Psoas muscle (tissue), 8 donors: ENCODE data around the gene ZNF414. TPM values are rescaled to one million over a fixed set of nuclear protein-coding genes. Genes with fewer than 3 reads are reported as not detected.
A peak's percentile ranks its signal among the peaks of the same experiment; 100 is the strongest.

Experiments used
- ATAC-seq, 4 donors: fragments of 200-7000 bp; cut with Tn5 transposase; one replicate each; pipeline ENCODE4 v1.9.1; 2020; ENCODE audit warnings: moderate library complexity in 3 of 4, mild to moderate bottlenecking in 2 of 4
- DNase-seq, 2 donors: peaks; one replicate each; pipeline ENCODE4 v3.0.0-alpha.2; 2020
- H3K27ac ChIP-seq: fragments of 200-600 bp; one replicate; pipeline ENCODE4 v1.8.0; 2022
- H3K27me3 ChIP-seq, 3 donors: fragments of 200-600 bp in 1 of 3; one replicate each; pipeline versions ENCODE4 v1.6.1 to v1.8.0; 2013 to 2022; ENCODE audit warnings: low read length in 2 of 3, mild to moderate bottlenecking in 2 of 3, moderate library complexity in 1 of 3; ENCODE audit not compliant: insufficient read depth in 3 of 3
- H3K36me3 ChIP-seq, 2 donors: fragments of 200-600 bp in 1 of 2; one replicate each; pipeline versions ENCODE4 v1.6.1 to v1.8.0; 2013 to 2022; ENCODE audit warnings: low read depth in 1 of 2, mild to moderate bottlenecking in 1 of 2, moderate library complexity in 1 of 2; ENCODE audit not compliant: insufficient read depth in 1 of 2
- H3K4me1 ChIP-seq: fragments of 200-600 bp; one replicate; pipeline ENCODE4 v1.8.0; 2022
- H3K4me3 ChIP-seq: fragments of 200-600 bp; one replicate; pipeline ENCODE4 v1.8.0; 2022; ENCODE audit warnings: mild to moderate bottlenecking
- H3K9me3 ChIP-seq: fragments of 200-600 bp; one replicate; pipeline ENCODE4 v1.8.0; 2022
- WGBS, 3 donors: extraction: QIAGEN DNeasy Blood & Tissue Kit; methylation state at CpG; one replicate each; pipeline versions ENCODE4 v1.1.6 to v1.1.7; 2013; 5-methylcytosine and 5-hydroxymethylcytosine counted together
- intact Hi-C, 2 donors: fragments of 100-400 bp; cut with DNase I; formaldehyde crosslinking; loops; one replicate each; pipeline versions ENCODE4 v1.11.0 to v1.14.2; 2022
- polyA plus RNA-seq, 3 donors: library from polyadenylated mRNA; stranded (reverse); fragments of 200-250 nt; gene quantifications; one replicate each; pipeline ENCODE4 v1.2.3, GENCODE V29; 2013
- total RNA-seq, 4 donors: library from RNA; stranded (reverse); fragmentation: NEBNext Ultra II Directional in 2 of 4; extraction: Animal tissue kit (Norgen Biotek cat#: 25700) in 2 of 4; gene quantifications; one replicate each; pipeline versions ENCODE4 v1.2.1 to v1.2.4, GENCODE V29; 2021 to 2023
- TF ChIP-seq, protein P1 (sequence below): fragments of 200-600 bp; IDR thresholded peaks from one replicate; pipeline ENCODE4 v1.8.0; 2022; ENCODE audit warnings: antibody characterized with exemption
- donor health status: healthy with polysubstance abuse.
- donor health status: DM: no; HTN: no; CAD: no; lungs with moderate emphysema.
- donor health status: Bipolar disorder and iron deficiency.
- donor health status: healthy.
- donor health status: DM: yes; HTN: yes; CAD: no.
- donor health status: DM: no; HTN: no; CAD: no.
- donor health status: DM: no; HTN: no; CAD: no.
- donor health status: DM: yes; HTN: yes; CAD: no.

ZNF414 gene
- total and polyA plus RNA-seq, 7 donors: 10.4 to 21.6 (median 17.8) TPM

DNA sequence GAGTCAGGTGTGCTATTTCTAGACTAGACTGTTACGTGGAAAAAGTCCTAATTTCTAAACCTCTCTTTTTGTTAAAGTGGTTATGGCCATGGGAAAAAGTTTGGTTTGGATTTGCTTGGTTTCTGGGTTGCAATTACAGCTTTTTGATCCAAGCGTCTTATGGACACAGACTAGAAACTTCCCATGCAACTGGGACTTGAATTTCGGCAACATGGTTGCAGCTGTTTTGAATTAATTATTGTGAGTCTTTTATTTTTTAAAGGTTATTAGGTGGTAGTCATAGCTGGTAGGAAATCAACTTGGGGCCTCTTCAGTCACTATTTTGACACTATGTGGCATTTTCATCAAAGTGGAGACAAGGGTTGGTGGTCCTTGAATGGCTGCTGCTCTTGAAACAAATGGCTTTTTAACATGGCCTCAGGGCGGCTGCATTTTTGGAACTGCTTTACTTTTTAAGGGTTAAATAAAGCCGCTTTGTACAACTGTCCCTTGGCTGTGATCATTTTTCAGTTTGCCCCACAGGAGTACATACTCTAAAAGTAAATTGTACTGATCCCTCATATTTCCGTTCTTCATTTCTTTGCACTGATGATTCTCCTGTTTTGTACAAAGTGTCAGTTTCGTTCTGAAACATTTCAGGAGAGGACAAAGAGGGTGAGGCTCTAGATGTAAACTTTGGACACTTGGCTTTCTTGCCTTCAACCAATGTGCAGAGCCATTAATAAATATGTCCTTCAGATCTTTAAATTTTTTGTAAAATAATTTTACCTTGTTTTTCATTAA, 53.3 kb downstream of the ZNF414 start:
- intact Hi-C loops: loop anchor here in 1 of 2 donors (5.0 kb wide), 1 partner anchor 103 kb away; no protein-coding TSS in a partner anchor
- H3K27ac ChIP-seq: peak overlapping the region; percentile 58

More for the DNA sequence above, 53.3 kb downstream of the ZNF414 start:
- WGBS, 3 donors: 21 to 52% (median 24%) methylated on average over 7 of the region's 7 CpGs
- H3K9me3 ChIP-seq: no peaks in the 10 kb centered on the region
- no peak for DNase-seq
- H3K36me3 ChIP-seq: peaks cover 12 to 37% of the 10 kb centered on the region in 2 donors
- H3K4me3 ChIP-seq: peak overlapping the region; percentile 32
- TF ChIP-seq, protein P1, sequence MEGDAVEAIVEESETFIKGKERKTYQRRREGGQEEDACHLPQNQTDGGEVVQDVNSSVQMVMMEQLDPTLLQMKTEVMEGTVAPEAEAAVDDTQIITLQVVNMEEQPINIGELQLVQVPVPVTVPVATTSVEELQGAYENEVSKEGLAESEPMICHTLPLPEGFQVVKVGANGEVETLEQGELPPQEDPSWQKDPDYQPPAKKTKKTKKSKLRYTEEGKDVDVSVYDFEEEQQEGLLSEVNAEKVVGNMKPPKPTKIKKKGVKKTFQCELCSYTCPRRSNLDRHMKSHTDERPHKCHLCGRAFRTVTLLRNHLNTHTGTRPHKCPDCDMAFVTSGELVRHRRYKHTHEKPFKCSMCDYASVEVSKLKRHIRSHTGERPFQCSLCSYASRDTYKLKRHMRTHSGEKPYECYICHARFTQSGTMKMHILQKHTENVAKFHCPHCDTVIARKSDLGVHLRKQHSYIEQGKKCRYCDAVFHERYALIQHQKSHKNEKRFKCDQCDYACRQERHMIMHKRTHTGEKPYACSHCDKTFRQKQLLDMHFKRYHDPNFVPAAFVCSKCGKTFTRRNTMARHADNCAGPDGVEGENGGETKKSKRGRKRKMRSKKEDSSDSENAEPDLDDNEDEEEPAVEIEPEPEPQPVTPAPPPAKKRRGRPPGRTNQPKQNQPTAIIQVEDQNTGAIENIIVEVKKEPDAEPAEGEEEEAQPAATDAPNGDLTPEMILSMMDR: no peak
- H3K4me1 ChIP-seq: peaks cover 81% of the 10 kb centered on the region
- ATAC-seq: no peak
- no peaks in the 10 kb centered on the region for H3K27me3 ChIP-seq

Other genes starting within 250 kb of the ZNF414 start
- gene CD320, start 205.8 kb downstream of the ZNF414 start, total RNA-seq: 10 to 100 TPM; 17.4 to 25.4 (median 22.4) TPM
- 10 to 100 TPM; 44.8 to 67.2 (median 47.6) TPM for gene CD320, start 205.8 kb downstream of the ZNF414 start, polyA plus RNA-seq
- 100 to 1,000 TPM in 3 of 4 donors, 10 to 100 TPM in 1; 76.8 to 150 (median 109) TPM for gene NDUFA7, start 192.8 kb downstream of the ZNF414 start, total RNA-seq
- 100 to 1,000 TPM; 211 to 271 (median 243) TPM for gene NDUFA7, start 192.8 kb downstream of the ZNF414 start, polyA plus RNA-seq
- 1,000 to 10,000 TPM in 2 of 4 donors, 100 to 1,000 TPM in 2; 947 to 1,442 (median 1,003) TPM for gene RPS28, start 192.7 kb downstream of the ZNF414 start, total RNA-seq
- gene RPS28, start 192.7 kb downstream of the ZNF414 start, polyA plus RNA-seq: 100 to 1,000 TPM; 431 to 717 (median 657) TPM
- 10 to 100 TPM in 2 of 4 donors, 1 to 10 TPM in 2; 7.1 to 14.2 (median 9.7) TPM for gene KANK3, start 170.9 kb downstream of the ZNF414 start, total RNA-seq
- 1 to 10 TPM; 5.1 to 9.4 (median 7.7) TPM for gene KANK3, start 170.9 kb downstream of the ZNF414 start, polyA plus RNA-seq
- 100 to 1,000 TPM in 1 of 4 donors, 10 to 100 TPM in 3; 10.7 to 118 (median 44.7) TPM for gene ANGPTL4, start 150.0 kb downstream of the ZNF414 start, total RNA-seq
- 100 to 1,000 TPM in 1 of 3 donors, 10 to 100 TPM in 2; 17.2 to 235 (median 19.1) TPM for gene ANGPTL4, start 150.0 kb downstream of the ZNF414 start, polyA plus RNA-seq
- gene RAB11B, start 123.8 kb downstream of the ZNF414 start, total RNA-seq: 100 to 1,000 TPM in 1 of 4 donors, 10 to 100 TPM in 3; 77.1 to 130 (median 82.2) TPM
- gene RAB11B, start 123.8 kb downstream of the ZNF414 start, polyA plus RNA-seq: 10 to 100 TPM; 43.9 to 59.9 (median 56.9) TPM
- 10 to 100 TPM; 47.7 to 56.0 (median 52.2) TPM for gene MARCHF2, start 100.9 kb downstream of the ZNF414 start, total RNA-seq
- gene MARCHF2, start 100.9 kb downstream of the ZNF414 start, polyA plus RNA-seq: 10 to 100 TPM; 32.8 to 55.6 (median 48.9) TPM
- 10 to 100 TPM; 73.2 to 92.2 (median 84.1) TPM for gene HNRNPM, start 69.2 kb downstream of the ZNF414 start, total RNA-seq
- 100 to 1,000 TPM in 2 of 3 donors, 10 to 100 TPM in 1; 53.2 to 146 (median 118) TPM for gene HNRNPM, start 69.2 kb downstream of the ZNF414 start, polyA plus RNA-seq
- under 1 TPM; 0.22 to 0.65 (median 0.49) TPM for gene PRAM1, start 11.5 kb downstream of the ZNF414 start, total RNA-seq
- under 1 TPM in 2 of 3 donors, not detected in 1; 0.27 to 0.29 TPM for gene PRAM1, start 11.5 kb downstream of the ZNF414 start, polyA plus RNA-seq
- 1 to 10 TPM; 3.5 to 6.3 (median 5.2) TPM for gene MYO1F, start 63.3 kb upstream of the ZNF414 start, total RNA-seq
- 1 to 10 TPM in 2 of 3 donors, under 1 TPM in 1; 1.00 to 1.0 (median 1.0) TPM for gene MYO1F, start 63.3 kb upstream of the ZNF414 start, polyA plus RNA-seq
- gene ADAMTS10, start 96.5 kb upstream of the ZNF414 start, total RNA-seq: 1 to 10 TPM; 1.9 to 8.2 (median 3.8) TPM
- 1 to 10 TPM; 3.4 to 3.8 (median 3.4) TPM for gene ADAMTS10, start 96.5 kb upstream of the ZNF414 start, polyA plus RNA-seq
- gene NFILZ, start 116.5 kb upstream of the ZNF414 start, total RNA-seq: not detected
- gene NFILZ, start 116.5 kb upstream of the ZNF414 start, polyA plus RNA-seq: not detected
- not detected for gene ACTL9, start 184.6 kb upstream of the ZNF414 start, total RNA-seq
- gene ACTL9, start 184.6 kb upstream of the ZNF414 start, polyA plus RNA-seq: not detected
- not detected for gene OR2Z1, start 207.5 kb upstream of the ZNF414 start, total RNA-seq
- not detected for gene OR2Z1, start 207.5 kb upstream of the ZNF414 start, polyA plus RNA-seq